NCI-H2196 treated with DMSO at 0.1 percent for 48 hours (cell line): ENCODE data around the gene BSDC1.
A peak's percentile ranks its signal among the peaks of the same experiment; 100 is the strongest.
"Not testable (repeated sequence)": the region's sequence is repeated elsewhere in the genome, so short reads cannot be mapped to it uniquely, and the experiment has no call there.

ENCODE experiments used
- DNase-seq: peaks from one replicate; lab custom pipeline; 2025; ENCODE audit not compliant: unreplicated experiment; lab: John Stamatoyannopoulos, UW

BSDC1 gene, protein sequence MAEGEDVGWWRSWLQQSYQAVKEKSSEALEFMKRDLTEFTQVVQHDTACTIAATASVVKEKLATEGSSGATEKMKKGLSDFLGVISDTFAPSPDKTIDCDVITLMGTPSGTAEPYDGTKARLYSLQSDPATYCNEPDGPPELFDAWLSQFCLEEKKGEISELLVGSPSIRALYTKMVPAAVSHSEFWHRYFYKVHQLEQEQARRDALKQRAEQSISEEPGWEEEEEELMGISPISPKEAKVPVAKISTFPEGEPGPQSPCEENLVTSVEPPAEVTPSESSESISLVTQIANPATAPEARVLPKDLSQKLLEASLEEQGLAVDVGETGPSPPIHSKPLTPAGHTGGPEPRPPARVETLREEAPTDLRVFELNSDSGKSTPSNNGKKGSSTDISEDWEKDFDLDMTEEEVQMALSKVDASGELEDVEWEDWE

DNA sequence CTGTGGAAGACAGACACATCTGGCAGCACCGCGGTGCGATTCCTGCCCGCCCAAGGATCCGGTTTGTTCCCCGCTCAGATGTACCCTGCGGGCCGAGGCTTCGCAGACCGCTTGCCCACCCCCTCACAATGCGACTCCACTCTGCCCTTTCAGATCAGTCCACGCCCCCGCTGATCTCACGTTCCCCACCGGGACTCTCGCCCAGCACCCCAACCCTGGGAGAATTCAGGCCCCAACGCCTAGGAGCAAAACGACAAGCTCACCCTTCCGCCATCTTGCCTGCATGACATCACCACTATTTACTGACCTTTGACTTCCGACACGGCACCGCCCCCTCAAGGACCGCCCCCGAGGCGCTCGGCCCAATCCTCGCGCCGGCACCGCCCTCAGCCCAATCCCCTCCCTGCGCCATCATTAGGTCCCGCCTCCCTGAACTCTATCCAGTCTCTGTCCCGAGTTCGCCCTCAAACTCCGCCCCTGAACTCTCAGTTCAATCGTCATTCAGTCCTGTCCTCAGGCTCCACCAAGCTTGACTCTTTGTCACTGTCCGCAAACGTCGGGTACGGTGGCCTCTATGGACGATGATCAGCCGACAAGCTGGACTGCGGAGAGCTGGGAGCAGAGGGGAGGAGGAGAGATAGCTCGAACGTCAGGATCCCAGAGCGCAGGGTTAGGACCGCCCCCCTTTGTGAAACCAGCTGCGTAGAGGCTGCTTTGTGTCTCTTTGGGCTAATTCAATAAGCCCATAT, at the start of gene BSDC1:
Gene BSDC1, minus strand, starts transcription at position 301 of the 749 bp plus-strand sequence. Its CDS starts 27 bp downstream, at position 274.
- DNase-seq: peak; percentile 99

DNA sequence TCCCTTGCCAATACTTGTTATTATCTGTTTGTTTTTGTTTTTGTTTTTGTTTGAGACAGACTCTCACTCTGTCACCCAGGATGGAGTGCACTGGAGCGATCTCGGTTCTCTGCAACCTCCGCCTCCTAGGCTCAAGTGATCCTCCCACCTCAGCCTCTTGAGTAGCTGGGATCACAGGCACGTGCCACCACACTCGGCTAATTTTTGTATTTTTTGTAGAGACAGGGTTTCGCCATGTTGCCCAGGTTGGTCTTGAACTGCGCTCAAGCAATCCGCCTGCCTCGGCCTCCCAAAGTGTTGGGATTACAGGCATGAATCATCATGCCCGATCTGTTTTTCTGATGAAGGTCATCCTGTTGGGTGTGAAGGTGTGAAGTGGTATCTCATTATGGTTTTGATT, 47.2 kb upstream of the BSDC1 start:
- not testable (repeated sequence) for DNase-seq

DNA sequence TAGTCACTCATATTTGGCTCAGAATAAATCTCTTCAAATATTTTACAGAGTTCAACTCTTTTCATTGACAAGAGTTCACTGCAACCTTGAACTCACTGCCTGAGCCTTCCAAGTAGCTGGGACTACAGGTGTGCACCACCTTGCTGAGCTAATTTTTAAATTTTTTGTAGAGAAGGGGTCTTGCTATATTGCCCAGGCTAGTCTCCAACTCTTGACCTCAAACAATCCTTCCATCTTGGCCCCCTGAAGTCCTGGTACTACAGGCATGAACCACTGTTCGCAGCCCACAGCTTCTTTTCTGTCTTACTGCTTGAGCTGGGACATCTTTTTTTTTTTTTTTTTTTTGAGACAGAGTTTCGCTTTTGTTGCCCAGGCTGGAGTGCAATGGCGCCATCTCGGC, 44.5 kb upstream of the BSDC1 start:
- DNase-seq: not testable (repeated sequence)

DNA sequence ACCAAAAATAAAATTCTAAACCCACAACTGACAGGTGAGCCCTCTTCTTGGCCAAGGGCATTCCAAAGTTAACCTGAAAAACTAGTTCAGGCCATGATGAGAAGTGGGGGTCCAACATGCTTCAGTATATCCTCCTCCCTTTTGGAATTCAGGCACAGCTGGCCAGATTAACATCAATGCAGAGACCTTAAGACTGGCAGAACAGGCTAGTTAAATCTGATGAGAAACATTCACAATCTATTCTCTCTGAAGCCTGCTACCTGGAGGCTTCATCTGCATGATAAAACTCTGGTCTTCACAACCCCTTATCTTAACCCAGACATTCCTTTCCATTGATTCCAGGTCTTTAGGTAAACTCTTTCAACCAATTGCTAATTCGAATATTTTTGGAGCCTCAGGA, 43.9 kb upstream of the BSDC1 start:
- no peak for DNase-seq

DNA sequence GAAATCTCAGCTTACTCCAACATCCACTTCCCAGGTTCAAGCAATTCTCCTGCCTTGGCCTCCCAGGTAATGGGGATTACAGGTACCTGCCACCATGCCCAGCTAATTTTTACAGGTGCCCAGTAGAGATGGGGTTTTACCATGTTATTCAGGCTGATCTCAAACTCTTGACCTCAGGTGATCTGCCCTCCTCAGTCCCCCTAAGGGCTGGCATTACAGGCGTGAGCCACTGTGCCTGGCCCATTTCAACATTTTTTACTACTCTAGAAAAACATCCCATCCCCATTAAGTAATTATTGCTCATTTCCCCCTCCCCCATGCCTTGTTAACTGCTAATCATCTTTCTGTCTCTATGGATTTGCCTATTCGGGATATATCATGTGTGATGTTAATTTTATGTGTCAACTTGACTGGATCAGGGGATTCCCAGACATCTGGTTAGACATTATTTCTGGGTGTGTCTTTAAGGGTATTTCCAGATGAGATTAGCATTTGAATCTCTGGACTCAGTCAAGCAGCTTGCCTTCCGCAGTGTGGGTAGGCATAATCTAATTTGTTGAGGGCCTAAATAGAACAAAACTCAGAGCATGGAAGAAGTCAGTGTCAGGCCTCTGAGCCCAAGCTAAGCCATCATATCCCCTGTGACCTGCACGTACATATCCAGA, 37.6 kb upstream of the BSDC1 start:
- no peak for DNase-seq

DNA sequence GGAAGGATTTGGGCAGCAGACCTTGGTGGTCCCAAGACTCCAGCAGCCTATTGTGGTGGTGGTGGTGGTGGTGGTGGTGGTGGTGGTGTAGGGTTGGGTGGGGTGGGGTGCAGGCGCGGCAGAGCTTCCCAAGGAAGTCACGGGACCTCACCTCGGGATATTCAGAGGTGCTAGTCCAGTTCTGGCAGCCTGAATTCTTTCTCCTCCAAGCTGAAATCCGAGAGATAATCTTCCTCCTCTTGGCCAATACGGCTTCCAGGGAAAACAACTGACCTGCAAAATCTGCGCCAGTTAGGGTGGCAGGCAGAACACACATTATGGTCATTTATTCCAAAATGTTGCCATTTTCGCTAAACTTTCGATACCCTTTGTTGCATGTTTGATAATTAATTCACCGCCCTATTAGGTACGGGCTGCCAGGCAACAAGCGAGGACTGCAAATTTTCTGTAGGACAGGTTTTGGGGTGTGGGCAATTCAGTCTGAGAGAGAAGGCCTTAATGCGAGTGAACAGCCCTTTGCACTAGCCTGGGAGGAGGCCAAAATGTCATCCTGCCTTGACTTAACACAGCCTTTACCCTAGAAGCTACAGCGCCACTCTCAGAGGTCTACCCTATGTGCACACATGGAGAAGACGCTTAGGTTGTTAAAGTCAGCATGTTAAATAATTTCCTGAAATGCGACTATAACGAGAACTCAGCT, 33.2 kb upstream of the BSDC1 start:
- DNase-seq: no peak

DNA sequence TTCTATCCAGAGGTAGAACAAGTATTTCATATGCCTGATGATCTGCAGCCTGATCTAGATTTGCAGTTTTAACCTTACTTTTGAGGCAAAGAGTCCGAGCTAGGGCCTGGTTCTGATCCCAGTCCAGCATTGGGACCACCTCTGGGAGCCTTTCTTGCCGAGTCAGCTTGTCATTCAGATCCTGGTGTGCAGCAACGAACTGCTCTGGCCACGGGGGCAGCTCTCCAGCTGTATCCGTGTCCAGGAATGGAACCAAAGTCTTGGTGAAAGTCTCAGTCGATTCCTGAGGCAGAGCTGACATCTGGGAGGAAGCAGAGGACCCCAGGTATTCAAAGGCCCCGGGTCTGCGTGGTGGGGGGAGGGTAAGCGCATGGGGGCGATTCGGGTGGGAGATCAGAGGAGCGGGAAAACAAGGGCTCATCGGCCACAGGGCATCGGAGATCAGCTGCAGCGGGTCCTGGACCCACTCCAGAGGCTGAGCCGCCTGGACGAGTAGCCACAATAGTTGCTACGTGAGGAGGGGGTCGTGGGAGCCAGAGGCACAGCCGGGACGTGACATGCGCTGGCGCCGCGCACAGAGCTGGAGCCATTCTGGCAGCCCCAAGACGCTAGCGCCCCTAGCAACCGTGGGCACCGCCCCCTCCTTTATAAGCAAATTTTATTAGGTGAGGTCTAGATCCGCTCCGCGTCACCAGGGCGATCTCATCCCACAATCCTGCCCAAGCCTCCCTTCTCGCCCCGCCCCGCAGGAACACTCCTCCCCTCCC, 32.4 kb upstream of the BSDC1 start:
- DNase-seq: no peak

DNA sequence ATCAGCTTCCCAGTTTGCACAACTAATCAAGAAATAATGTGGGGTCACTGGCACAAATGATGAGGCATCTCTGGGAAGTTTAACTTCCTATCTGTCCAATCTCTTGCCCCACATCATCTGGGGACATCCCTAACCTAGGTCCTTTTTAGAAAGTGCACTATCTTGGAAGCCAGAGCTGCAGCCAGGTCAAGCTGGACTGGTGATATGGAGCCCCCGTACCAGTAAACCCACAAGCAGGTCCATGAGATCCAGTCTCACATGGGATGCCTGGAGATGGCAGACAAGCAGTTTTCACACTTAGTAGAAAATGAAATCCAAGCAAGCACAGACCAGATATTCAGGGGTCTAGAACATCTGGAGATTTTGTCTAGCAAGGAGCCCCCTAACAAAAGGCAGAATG, 27.5 kb upstream of the BSDC1 start:
- DNase-seq: no peak

DNA sequence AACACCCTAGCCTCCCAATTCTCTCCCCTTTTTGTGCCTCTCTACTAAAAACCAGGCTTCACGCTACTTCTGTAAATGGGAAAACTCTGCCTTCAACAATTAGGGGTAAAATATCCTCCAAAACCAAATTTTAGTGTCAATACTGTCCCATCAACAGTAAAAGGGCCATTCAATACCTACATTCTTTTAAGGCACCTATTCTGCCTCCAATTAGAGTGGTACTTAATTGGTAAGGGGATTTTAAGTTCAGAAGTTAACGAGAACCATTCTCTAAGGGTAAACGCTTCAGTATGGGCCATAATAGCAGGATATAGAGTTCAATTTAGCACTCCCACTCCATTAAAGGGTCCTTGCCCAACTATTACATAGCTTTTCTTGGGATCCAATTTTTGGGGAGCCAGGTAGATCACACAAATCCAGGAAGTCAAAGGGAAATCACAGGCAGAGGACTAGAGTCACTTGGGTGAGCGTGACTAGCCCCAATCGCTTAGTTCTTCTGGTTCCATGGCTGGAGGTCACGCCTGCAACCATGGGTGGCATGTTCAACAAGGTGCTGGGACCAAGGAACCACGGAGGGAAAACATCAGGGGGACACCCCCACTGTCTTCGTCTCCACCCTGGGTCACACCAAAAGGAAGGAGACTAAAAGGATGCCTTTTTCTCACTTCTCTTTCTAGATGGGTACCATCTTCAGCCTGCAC, 20.1 kb upstream of the BSDC1 start:
- no peak for DNase-seq

DNA sequence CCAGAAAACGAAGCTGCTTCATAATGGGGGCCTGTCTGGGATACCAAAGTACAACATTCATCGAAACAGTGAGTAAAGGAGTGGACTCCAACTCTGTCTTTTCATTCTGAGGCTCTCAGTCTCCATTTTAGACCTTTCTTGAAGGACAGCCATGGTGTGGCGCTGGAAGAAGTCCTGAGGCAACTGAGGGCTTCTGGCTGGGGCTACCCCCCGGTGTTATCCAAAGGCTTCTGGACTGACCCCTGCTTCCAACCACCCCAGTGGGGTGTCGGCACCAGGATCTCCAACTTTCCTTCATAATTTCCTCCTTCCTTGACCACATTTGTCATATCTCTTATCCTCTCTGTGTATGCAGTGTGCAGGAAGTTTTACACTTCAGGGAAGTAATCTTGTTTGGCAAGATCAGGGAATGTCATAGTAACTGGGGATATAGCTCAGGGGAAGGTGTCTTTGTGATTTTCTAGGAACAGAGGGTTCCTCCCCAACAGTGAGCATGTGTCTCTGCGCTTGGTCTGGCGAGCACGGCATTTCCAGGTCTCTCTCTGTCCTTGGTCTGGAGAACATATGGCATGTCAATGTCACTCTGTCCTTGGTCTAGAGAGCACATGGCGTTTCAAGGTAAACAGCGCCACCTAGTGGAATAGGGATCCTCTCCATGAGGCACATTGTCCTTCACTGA, 19.4 kb upstream of the BSDC1 start:
- DNase-seq: no peak

DNA sequence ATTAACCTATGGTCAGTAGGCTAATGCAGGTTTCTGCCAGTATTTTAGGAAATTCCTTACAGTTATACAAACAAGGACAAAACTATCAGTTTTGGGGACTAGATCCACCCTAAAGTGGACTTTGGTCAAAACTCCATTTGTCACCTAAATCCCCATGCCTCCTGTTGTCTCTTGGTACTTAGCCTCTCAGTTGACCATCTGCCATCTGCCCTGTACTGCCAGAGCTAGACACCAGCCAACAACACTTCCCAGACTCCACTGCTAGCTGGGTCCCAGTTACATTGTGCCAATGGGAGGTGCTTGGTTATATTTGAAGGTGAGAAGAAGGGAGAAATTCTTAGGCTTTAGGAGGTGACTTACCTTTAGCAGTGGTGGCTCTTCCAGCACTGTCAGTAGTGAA, 17.0 kb upstream of the BSDC1 start:
- no peak for DNase-seq

DNA sequence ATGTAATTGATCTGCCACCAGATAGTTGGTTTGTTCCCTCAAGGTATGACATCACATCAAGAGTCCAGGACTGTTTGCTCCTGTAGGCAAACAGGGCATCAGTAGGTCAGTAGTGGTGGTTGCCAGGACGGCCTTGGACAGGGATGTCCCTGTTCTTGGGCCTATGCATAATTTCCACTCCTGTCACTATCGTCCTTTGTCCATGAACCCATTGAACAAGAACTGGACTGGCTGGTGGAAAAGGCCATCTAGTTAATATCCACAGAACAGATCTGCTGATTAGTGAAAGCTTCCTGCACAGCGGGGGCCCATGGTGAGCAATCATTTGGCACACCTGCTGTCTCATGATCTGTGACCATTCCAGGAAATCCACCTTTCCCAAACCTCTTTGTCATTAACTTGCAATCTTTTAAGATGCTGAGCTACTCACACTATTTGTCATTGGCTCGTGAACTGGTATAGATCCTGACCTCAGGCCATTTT, 12.4 kb upstream of the BSDC1 start:
- DNase-seq: no peak

DNA sequence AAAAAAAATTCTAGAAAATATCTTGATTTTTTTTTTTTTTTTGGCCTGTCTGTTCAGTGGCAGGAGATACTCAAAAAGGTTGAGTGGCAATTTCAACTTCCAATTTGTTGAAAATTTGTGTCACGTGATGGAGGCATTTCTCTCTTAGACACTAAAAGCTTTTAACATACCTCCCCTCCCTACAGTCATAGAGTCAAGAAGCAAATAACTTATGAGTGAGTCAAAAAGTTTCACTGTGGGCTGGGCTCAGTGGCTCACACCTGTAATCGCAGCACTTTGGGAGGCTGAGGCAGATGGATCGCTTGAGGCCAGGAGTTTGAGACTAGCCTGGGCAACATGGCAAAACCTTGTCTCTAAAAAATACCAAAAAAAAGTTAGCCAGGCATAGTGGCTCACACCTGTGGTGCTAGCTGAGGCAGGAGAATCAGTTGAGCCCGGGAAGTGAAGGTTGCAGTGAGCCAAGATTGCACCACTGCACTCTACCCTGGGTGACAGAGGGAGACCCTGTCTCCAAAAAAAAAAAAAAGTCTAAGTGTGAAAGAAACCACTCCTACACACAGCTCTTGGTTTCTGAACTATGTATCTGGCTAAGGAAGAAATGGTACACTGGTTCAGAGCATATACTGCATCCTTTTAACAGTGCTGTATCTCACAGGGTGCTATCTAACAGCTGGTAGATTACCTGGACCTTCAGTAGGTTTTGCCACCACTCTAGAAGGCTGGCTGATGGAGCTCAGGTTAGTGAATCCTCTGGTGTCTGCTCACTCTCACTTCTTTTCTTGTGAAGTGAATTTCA, 11.6 kb upstream of the BSDC1 start:
- DNase-seq: no peak

DNA sequence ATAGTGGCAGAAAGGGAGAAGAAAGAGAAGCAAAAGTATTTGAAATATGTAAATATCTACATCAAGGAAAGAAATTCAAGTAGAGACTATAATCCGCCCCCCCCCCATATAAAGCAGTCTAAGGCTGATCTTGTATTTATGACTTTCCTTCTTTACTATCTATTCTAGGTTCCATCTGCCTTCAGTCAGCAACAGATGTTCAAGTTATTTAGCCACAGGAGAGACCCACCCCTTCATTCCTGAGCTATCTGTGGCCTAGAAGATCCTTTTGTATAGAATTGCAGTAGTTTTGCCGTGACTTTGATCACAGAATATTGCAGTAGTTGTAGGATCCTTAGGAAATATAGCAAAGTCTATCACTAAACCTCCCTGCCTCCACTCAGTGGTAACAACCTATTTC, 10.7 kb upstream of the BSDC1 start:
- DNase-seq: no peak

DNA sequence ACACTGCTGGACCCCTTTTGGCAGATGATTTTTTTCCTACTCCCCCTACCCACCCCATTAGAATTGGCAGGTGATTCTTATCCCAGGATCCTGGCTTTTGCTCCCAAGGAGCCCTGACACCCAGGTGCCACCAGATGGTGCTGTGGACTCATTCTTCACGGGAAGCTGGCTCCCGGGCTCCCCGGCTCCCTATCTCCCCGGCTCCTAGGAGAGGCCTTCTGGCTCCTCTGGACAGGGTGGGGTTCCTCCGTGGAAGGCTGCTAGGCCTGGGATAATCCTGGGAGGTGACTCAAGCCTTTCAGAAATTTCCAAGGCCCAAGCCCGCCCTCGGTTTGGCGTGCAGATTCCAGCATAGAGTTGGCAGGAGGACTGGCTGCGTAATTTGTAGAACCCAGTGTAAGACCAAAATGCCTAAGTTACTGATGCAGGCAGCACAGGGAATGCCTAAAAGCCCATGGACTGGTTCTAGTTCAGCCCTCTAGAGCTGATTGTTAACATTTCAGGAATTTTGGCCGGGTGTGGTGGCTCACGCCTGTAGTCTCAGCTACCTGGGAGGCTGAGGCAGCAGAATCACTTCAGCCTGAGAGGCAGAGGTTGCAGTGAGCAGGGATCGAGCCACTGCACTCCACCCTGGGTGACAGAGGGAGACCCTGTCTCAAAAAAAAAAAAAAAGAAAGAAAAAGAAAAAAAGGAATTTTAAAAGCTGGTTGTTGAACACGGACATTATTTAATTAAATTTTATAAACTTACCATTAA, 6.8 kb upstream of the BSDC1 start:
- DNase-seq: peak; percentile 59

DNA sequence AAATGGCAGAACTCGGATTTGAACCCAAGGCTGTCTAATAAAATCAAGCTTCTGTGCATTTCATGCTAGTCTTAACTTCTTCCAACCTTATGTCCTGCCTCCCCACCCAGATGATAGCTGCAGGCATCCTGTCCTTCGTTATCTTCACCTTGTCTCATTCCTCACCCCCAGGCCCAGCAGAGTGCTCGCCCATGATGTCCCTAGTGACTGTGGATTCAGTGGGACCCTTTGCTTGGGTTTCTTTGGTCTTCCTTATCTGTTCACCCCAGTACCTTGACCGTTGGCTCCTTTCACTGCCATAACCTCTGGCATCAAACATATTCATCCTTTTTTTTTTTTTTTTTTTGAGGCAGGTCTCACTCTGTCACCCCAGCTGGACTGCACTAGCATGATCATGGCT, 5.6 kb upstream of the BSDC1 start:
- no peak for DNase-seq

DNA sequence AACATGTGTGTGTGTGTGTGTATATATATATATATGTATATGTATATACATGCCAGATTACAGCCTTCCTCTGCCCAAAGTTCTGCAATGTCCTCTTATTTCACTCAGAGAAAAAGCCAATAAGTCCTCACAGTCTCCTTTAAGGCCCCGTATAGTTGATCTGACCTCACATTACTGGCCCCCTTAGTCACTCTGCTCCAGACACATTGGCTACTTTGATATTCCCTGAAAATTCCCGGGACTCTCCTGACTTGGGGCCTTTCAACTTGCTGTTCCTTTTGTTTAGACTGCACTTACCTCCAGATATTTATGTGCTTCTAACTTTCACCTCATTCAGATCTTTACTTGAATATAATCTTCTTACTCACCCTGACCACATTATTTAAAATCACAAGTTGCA, 4.2 kb upstream of the BSDC1 start:
- no peak for DNase-seq

DNA sequence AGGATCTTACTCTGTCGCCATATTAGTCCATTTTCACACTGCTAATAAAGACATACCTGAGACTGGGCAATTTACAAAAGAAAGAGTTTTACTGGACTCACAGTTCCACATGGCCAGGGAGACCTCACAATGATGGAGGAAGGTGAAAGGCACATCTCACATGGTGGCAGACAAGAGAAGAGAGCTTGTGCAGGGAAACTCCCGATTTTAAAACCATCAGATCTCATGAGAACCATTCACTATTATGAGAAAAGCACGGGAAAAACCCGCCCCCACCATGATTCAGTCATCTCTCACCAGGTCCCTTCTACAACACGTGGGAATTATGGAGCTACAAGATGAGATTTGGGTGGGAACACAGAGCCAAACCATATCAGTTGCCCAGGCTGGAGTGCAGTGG, 2.3 kb upstream of the BSDC1 start:
- not testable (repeated sequence) for DNase-seq
